OCI-LY1 (cell line): ENCODE data around the gene B4GALT5.

Experiments
- EZH2 ChIP-seq: fragments of 200-600 bp; sonication (generic), shearing (Covaris generic); IDR thresholded peaks from 2 replicates; pipeline ENCODE4 v1.8.0; 2017; ENCODE audit warnings: borderline replicate concordance, mixed run types, mild to moderate bottlenecking, antibody characterized with exemption, low read length, moderate library complexity, mixed read lengths
- TF ChIP-seq, protein P1 (sequence below): fragments of 200-600 bp; sonication (generic), shearing (Covaris generic); IDR thresholded peaks from 2 replicates; pipeline ENCODE4 v1.5.1; 2017; ENCODE audit warnings: mild to moderate bottlenecking, antibody characterized with exemption, low read length, moderate library complexity, mixed read lengths

GRCh38 chr20:49644980-49645565 lies 68.6 kb downstream of the B4GALT5 start:
- TF ChIP-seq, protein P1, sequence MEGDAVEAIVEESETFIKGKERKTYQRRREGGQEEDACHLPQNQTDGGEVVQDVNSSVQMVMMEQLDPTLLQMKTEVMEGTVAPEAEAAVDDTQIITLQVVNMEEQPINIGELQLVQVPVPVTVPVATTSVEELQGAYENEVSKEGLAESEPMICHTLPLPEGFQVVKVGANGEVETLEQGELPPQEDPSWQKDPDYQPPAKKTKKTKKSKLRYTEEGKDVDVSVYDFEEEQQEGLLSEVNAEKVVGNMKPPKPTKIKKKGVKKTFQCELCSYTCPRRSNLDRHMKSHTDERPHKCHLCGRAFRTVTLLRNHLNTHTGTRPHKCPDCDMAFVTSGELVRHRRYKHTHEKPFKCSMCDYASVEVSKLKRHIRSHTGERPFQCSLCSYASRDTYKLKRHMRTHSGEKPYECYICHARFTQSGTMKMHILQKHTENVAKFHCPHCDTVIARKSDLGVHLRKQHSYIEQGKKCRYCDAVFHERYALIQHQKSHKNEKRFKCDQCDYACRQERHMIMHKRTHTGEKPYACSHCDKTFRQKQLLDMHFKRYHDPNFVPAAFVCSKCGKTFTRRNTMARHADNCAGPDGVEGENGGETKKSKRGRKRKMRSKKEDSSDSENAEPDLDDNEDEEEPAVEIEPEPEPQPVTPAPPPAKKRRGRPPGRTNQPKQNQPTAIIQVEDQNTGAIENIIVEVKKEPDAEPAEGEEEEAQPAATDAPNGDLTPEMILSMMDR, result no peak
- TF ChIP-seq EZH2, result no peak
